Panc1 (cell line): ENCODE results near the gene ATP6V0A4.

Experiments
- POLR2AphosphoS5 ChIP-seq: IDR thresholded peaks from 2 replicates; pipeline ENCODE4 v1.6.1; 2012; ENCODE audit warnings: mild to moderate bottlenecking, low read depth, low read length, moderate library complexity
- REST ChIP-seq, 2 experiments: IDR thresholded peaks; 2 replicates each; pipeline ENCODE4 v1.6.1; 2011 to 2012; ENCODE audit warnings: low read depth in 2 of 2, control low read depth in 1 of 2, low read length in 1 of 2, mild to moderate bottlenecking in 1 of 2, moderate library complexity in 1 of 2; ENCODE audit not compliant: insufficient read depth in 1 of 2
- SIN3A ChIP-seq: IDR thresholded peaks from 2 replicates; pipeline ENCODE4 v1.6.1; 2012; ENCODE audit warnings: low read depth, mild to moderate bottlenecking, low read length, moderate library complexity, borderline replicate concordance; ENCODE audit not compliant: insufficient read depth
- TCF7L2 ChIP-seq: IDR thresholded peaks from 2 replicates; pipeline ENCODE4 v1.6.1; 2011; ENCODE audit warnings: mild to moderate bottlenecking, low read depth, low read length, inconsistent platforms
- TF ChIP-seq, protein P1 (sequence below): fragments of 450-650 bp; IDR thresholded peaks from 2 replicates; pipeline ENCODE4 v1.5.1; 2017; ENCODE audit warnings: mild to moderate bottlenecking

DNA sequence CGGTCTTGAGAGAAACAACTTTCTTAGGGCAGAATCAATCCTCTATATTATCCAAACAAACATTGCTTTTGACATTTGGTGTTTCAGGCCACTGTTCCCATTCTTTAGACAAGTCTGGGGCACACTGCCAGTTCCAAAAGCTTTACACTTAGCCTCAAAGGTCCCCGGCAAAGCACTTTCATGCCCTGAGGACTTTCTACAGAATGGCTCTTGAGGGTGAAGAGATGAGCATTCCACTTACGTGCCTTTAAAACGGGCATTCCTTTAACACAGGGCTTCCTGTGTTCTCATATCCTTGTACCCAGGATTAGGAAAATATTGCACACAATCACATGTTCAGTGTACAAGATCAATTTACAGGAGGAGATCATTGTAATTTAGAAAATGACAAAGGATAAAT is 13.3 kb downstream of the ATP6V0A4 start:
- TF ChIP-seq, protein P1, sequence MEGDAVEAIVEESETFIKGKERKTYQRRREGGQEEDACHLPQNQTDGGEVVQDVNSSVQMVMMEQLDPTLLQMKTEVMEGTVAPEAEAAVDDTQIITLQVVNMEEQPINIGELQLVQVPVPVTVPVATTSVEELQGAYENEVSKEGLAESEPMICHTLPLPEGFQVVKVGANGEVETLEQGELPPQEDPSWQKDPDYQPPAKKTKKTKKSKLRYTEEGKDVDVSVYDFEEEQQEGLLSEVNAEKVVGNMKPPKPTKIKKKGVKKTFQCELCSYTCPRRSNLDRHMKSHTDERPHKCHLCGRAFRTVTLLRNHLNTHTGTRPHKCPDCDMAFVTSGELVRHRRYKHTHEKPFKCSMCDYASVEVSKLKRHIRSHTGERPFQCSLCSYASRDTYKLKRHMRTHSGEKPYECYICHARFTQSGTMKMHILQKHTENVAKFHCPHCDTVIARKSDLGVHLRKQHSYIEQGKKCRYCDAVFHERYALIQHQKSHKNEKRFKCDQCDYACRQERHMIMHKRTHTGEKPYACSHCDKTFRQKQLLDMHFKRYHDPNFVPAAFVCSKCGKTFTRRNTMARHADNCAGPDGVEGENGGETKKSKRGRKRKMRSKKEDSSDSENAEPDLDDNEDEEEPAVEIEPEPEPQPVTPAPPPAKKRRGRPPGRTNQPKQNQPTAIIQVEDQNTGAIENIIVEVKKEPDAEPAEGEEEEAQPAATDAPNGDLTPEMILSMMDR: no peak
- no peak for TF ChIP-seq TCF7L2
- no peak for TF ChIP-seq SIN3A
- TF ChIP-seq REST (IDR thresholded peaks at IDR 0.05; ENCODE audit: insufficient read depth in 1 of 2, low read depth in 2 of 2, low read length in 1 of 2): no peak
- no peak for TF ChIP-seq POLR2AphosphoS5
